HG03097 (cell line): ENCODE measurements around the gene STK32C.

ENCODE experiments used
- ATAC-seq: cut with Tn5 transposase; IDR thresholded peaks from one replicate; pipeline ENCODE4 v1.9.1; 2021; ENCODE audit not compliant: unreplicated experiment, low FRiP score

Gene STK32C

GRCh38 chr10:132174237-132174636, 133.5 kb downstream of the STK32C start:
- ATAC-seq = no peak

GRCh38 chr10:132173185-132173584, 134.6 kb downstream of the STK32C start:
- no peak for ATAC-seq

GRCh38 chr10:132172091-132173066, 135.4 kb downstream of the STK32C start:
- ATAC-seq = no peak

- ATAC-seq = no peak
Observed at GRCh38 chr10:132170561-132171361, 137.0 kb downstream of the STK32C start.

GRCh38 chr10:132169766-132170560, 137.8 kb downstream of the STK32C start:
- no peak for ATAC-seq

GRCh38 chr10:132169031-132169765, 138.6 kb downstream of the STK32C start:
- no peak for ATAC-seq

GRCh38 chr10:132168571-132169030, 139.1 kb downstream of the STK32C start:
- no peak for ATAC-seq

- no peak for ATAC-seq
Observed at GRCh38 chr10:132167976-132168375, 139.8 kb downstream of the STK32C start.

- ATAC-seq = no peak
Observed at GRCh38 chr10:132167041-132167674, 140.6 kb downstream of the STK32C start.

- ATAC-seq = no peak
Observed at GRCh38 chr10:132166216-132166950, 141.4 kb downstream of the STK32C start.

- no peak for ATAC-seq
Observed at GRCh38 chr10:132165416-132165980, 142.3 kb downstream of the STK32C start.

GRCh38 chr10:132164761-132165278, 142.9 kb downstream of the STK32C start:
- ATAC-seq = no peak

GRCh38 chr10:132163826-132164515, 143.8 kb downstream of the STK32C start:
- no peak for ATAC-seq

- ATAC-seq = no peak
Observed at GRCh38 chr10:132163278-132163765, 144.4 kb downstream of the STK32C start.

GRCh38 chr10:132162590-132163277, 145.0 kb downstream of the STK32C start:
- ATAC-seq = no peak

- ATAC-seq = no peak
Observed at GRCh38 chr10:132162021-132162531, 145.7 kb downstream of the STK32C start.
